Natural killer cell treated with Interleukin-12 subunit alpha and Interleukin-12 subunit beta and Interleukin-15 and Interleukin-18, amount 100 ng/mL, for 72 hours (primary cell): ENCODE data around the gene ZNF740. TPM values are rescaled to one million over a fixed set of nuclear protein-coding genes. Genes with fewer than 3 reads are reported as not detected.
A peak's percentile ranks its signal among the peaks of the same experiment; 100 is the strongest.

Experiments used
- ATAC-seq, 2 donors: fragments of 150-1000 bp; cut with Tn5 transposase in 1 of 2; sonication (Bioruptor Pico), chemical (Tn5 transposase) in 1 of 2; 2 replicates each; pipeline ENCODE4 v1.10.0; 2021
- DNase-seq: peaks from one replicate; pipeline ENCODE4 v3.0.0; 2022; ENCODE audit warnings: low spot score
- H3K27ac Mint-ChIP-seq, 2 donors: 1 replicate in 1 of 2; 2 replicates in 1 of 2; pipeline ENCODE4 v1.8.0; 2022; ENCODE audit warnings: mixed read lengths in 2 of 2, mild to moderate bottlenecking in 1 of 2, moderate library complexity in 1 of 2
- H3K27me3 Mint-ChIP-seq, 2 donors: 1 replicate in 1 of 2; 2 replicates in 1 of 2; pipeline ENCODE4 v1.8.0; 2022; ENCODE audit warnings: mixed read lengths in 2 of 2
- H3K36me3 Mint-ChIP-seq: one replicate; pipeline ENCODE4 v1.8.0; 2022; ENCODE audit warnings: mixed read lengths
- H3K4me1 Mint-ChIP-seq, 2 donors: 1 replicate in 1 of 2; 2 replicates in 1 of 2; pipeline ENCODE4 v1.8.0; 2022; ENCODE audit warnings: low read depth in 2 of 2, mixed read lengths in 2 of 2, mild to moderate bottlenecking in 1 of 2
- H3K4me3 Mint-ChIP-seq: one replicate; pipeline ENCODE4 v1.8.0; 2022; ENCODE audit warnings: mixed read lengths
- H3K9me3 Mint-ChIP-seq: 2 replicates; pipeline ENCODE4 v1.8.0; 2022; ENCODE audit warnings: mixed read lengths
- total RNA-seq, 2 donors: library from RNA; stranded (reverse); gene quantifications; one replicate each; pipeline ENCODE4 v1.2.3, GENCODE V29; 2022

Gene ZNF740
- total RNA-seq, 2 donors from 2014 or later, result 34.6 to 53.1 TPM

- Mint-ChIP-seq H3K36me3 (no peaks in the 10 kb centered on the region), H3K27ac (peak overlapping the region; percentile 48 to 72), H3K4me1 (peaks cover 29 to 37% of the 10 kb centered on the region in 2 donors), H3K27me3 (no peaks in the 10 kb centered on the region), H3K9me3 (no peaks in the 10 kb centered on the region), H3K4me3 (peak overlapping the region; percentile 21)
- DNase-seq (no peak), ATAC-seq (no peak)
Measured at GRCh38 chr12:53235742-53236442, 55.4 kb downstream of the ZNF740 start.

- peak overlapping the region; percentile 21 for H3K4me3 Mint-ChIP-seq
- H3K36me3 Mint-ChIP-seq, result no peaks in the 10 kb centered on the region
- H3K4me1 Mint-ChIP-seq, result peaks cover 29 to 37% of the 10 kb centered on the region in 2 donors
- H3K27me3 Mint-ChIP-seq, result no peaks in the 10 kb centered on the region
- no peak for DNase-seq
- H3K27ac Mint-ChIP-seq, result peak overlapping the region; percentile 48 to 72
- H3K9me3 Mint-ChIP-seq, result no peaks in the 10 kb centered on the region
- peak; percentile 26 to 39 for ATAC-seq
Measured at GRCh38 chr12:53236443-53237111, 56.1 kb downstream of the ZNF740 start.

- no peak for ATAC-seq
Measured at GRCh38 chr12:53239643-53240258, 59.2 kb downstream of the ZNF740 start.

GRCh38 chr12:53241623-53242412, 61.3 kb downstream of the ZNF740 start:
- Mint-ChIP-seq H3K4me3 (no peak overlapping the region), H3K27ac (peak overlapping the region in 1 of 2 donors; percentile 19), H3K9me3 (no peaks in the 10 kb centered on the region), H3K4me1 (peaks cover 1 to 6% of the 10 kb centered on the region in 2 donors), H3K27me3 (peaks cover 11 to 28% of the 10 kb centered on the region in 2 donors), H3K36me3 (no peaks in the 10 kb centered on the region)
- DNase-seq (no peak), ATAC-seq (peak in 1 of 2 donors; percentile 28)

More at GRCh38 chr12:53239643-53240258, 59.2 kb downstream of the ZNF740 start:
- Mint-ChIP-seq H3K27me3 (peaks cover 11 to 21% of the 10 kb centered on the region in 2 donors), H3K4me1 (peaks cover 17 to 21% of the 10 kb centered on the region in 2 donors), H3K36me3 (no peaks in the 10 kb centered on the region), H3K9me3 (no peaks in the 10 kb centered on the region), H3K27ac (peak overlapping the region in 1 of 2 donors; percentile 0), H3K4me3 (no peak overlapping the region)
- no peak for DNase-seq

GRCh38 chr12:53244337-53244736, 63.8 kb downstream of the ZNF740 start:
- no peaks in the 10 kb centered on the region for H3K36me3 Mint-ChIP-seq
- ATAC-seq, result no peak
- no peaks in the 10 kb centered on the region for H3K9me3 Mint-ChIP-seq
- H3K27ac Mint-ChIP-seq, result no peak overlapping the region
- no peak for DNase-seq
- H3K27me3 Mint-ChIP-seq, result peaks cover 11 to 28% of the 10 kb centered on the region in 2 donors
- H3K4me3 Mint-ChIP-seq, result no peak overlapping the region
- no peaks in the 10 kb centered on the region for H3K4me1 Mint-ChIP-seq

Other genes with a start within 250 kb of the ZNF740 start
- gene KRT18, start 231.6 kb upstream of the ZNF740 start, total RNA-seq, result under 1 TPM; 0.67 to 0.74 TPM
- gene EIF4B, start 174.3 kb upstream of the ZNF740 start, total RNA-seq, result 100 to 1,000 TPM; 340 to 372 TPM
- 1 to 10 TPM; 2.4 to 2.8 TPM for gene TNS2, start 130.7 kb upstream of the ZNF740 start, total RNA-seq
- gene SPRYD3, start 101.3 kb upstream of the ZNF740 start, total RNA-seq, result 10 to 100 TPM; 56.5 to 60.3 TPM
- gene IGFBP6, start 83.1 kb upstream of the ZNF740 start, total RNA-seq, result not detected
- gene SOAT2, start 77.2 kb upstream of the ZNF740 start, total RNA-seq, result under 1 TPM in 1 of 2 donors, not detected in 1; 0.26 TPM
- gene CSAD, start 203 bp downstream of the ZNF740 start, total RNA-seq, result 10 to 100 TPM; 26.0 to 43.2 TPM
- 10 to 100 TPM; 53.0 to 81.0 TPM for gene ITGB7, start 26.5 kb downstream of the ZNF740 start, total RNA-seq
- 10 to 100 TPM in 1 of 2 donors, 1 to 10 TPM in 1; 5.8 to 13.3 TPM for gene RARG, start 51.5 kb downstream of the ZNF740 start, total RNA-seq
- gene ESPL1, start 87.6 kb downstream of the ZNF740 start, total RNA-seq, result 100 to 1,000 TPM in 1 of 2 donors, 10 to 100 TPM in 1; 35.2 to 127 TPM
- 100 to 1,000 TPM; 199 to 233 TPM for gene PFDN5, start 114.8 kb downstream of the ZNF740 start, total RNA-seq
- gene MYG1, start 119.0 kb downstream of the ZNF740 start, total RNA-seq, result 10 to 100 TPM; 55.8 to 72.9 TPM
- gene AAAS, start 140.9 kb downstream of the ZNF740 start, total RNA-seq, result 10 to 100 TPM; 56.7 to 96.2 TPM
- gene SP7, start 155.6 kb downstream of the ZNF740 start, total RNA-seq, result not detected
- gene SP1, start 199.5 kb downstream of the ZNF740 start, total RNA-seq, result 10 to 100 TPM; 56.8 to 68.1 TPM
- gene AMHR2, start 243.1 kb downstream of the ZNF740 start, total RNA-seq, result not detected